ENCODE measurements around the gene DAPK1.

Gene DAPK1

GRCh38 chr9:87542141-87542540 lies 44.5 kb downstream of the DAPK1 start:
- Histone ChIP-seq H3K4me1 (ENCODE audit: insufficient read depth, low read length) (no peaks in the 10 kb centered on the region), H3K79me2 (ENCODE audit: insufficient read depth, low read length) (no peaks in the 10 kb centered on the region), H3K9ac (ENCODE audit: low read depth, low read length) (no peak overlapping the region), H3K4me2 (ENCODE audit: insufficient read depth, low read length) (no peak overlapping the region), H2AFZ (ENCODE audit: low read depth, low read length) (no peak overlapping the region), H3K27me3 (ENCODE audit: insufficient read depth, low read length, poor library complexity) (no peaks in the 10 kb centered on the region), H4K20me1 (ENCODE audit: insufficient read depth, low read length) (no peaks in the 10 kb centered on the region), H3K36me3 (ENCODE audit: insufficient read depth, low read length) (no peaks in the 10 kb centered on the region), H3K9me3 (ENCODE audit: insufficient read depth, low read length, severe bottlenecking) (no peaks in the 10 kb centered on the region), H3K4me3 (ENCODE audit: low read depth in 1 of 2, low read length in 2 of 2) (no peak overlapping the region), H3K27ac (ENCODE audit: low read length) (no peak overlapping the region)
- no peak for ATAC-seq (ENCODE audit: insufficient read depth, low read depth)
- TF ChIP-seq CTCF (IDR thresholded peaks at IDR 0.05; ENCODE audit: borderline replicate concordance, extremely low read depth, low read length, poor library complexity, severe bottlenecking) (no peak), EZH2 (IDR thresholded peaks at IDR 0.05; ENCODE audit: borderline replicate concordance, low read depth, low read length, severe bottlenecking) (no peak)
- DNase-seq = no peak

GRCh38 chr9:87543251-87543650 lies 45.6 kb downstream of the DAPK1 start:
- H3K4me3 ChIP-seq (ENCODE audit: low read depth in 1 of 2, low read length in 2 of 2) = no peak overlapping the region
- H3K79me2 ChIP-seq (ENCODE audit: insufficient read depth, low read length) = no peaks in the 10 kb centered on the region
- H3K4me1 ChIP-seq (ENCODE audit: insufficient read depth, low read length) = no peaks in the 10 kb centered on the region
- no peak overlapping the region for H3K9ac ChIP-seq (ENCODE audit: low read depth, low read length)
- DNase-seq = no peak
- H3K4me2 ChIP-seq (ENCODE audit: insufficient read depth, low read length) = no peak overlapping the region
- no peaks in the 10 kb centered on the region for H4K20me1 ChIP-seq (ENCODE audit: insufficient read depth, low read length)
- TF ChIP-seq CTCF (IDR thresholded peaks at IDR 0.05; ENCODE audit: borderline replicate concordance, extremely low read depth, low read length, poor library complexity, severe bottlenecking) = no peak
- TF ChIP-seq EZH2 (IDR thresholded peaks at IDR 0.05; ENCODE audit: borderline replicate concordance, low read depth, low read length, severe bottlenecking) = no peak
- no peak for ATAC-seq (ENCODE audit: insufficient read depth, low read depth)
- H2AFZ ChIP-seq (ENCODE audit: low read depth, low read length) = no peak overlapping the region
- no peaks in the 10 kb centered on the region for H3K9me3 ChIP-seq (ENCODE audit: insufficient read depth, low read length, severe bottlenecking)
- no peak overlapping the region for H3K27ac ChIP-seq (ENCODE audit: low read length)
- H3K27me3 ChIP-seq (ENCODE audit: insufficient read depth, low read length, poor library complexity) = no peaks in the 10 kb centered on the region
- H3K36me3 ChIP-seq (ENCODE audit: insufficient read depth, low read length) = no peaks in the 10 kb centered on the region

- H3K27ac ChIP-seq (ENCODE audit: low read length) = no peak overlapping the region
- H3K4me2 ChIP-seq (ENCODE audit: insufficient read depth, low read length) = no peak overlapping the region
- no peaks in the 10 kb centered on the region for H3K9me3 ChIP-seq (ENCODE audit: insufficient read depth, low read length, severe bottlenecking)
- no peak overlapping the region for H3K9ac ChIP-seq (ENCODE audit: low read depth, low read length)
- H4K20me1 ChIP-seq (ENCODE audit: insufficient read depth, low read length) = no peaks in the 10 kb centered on the region
- H3K79me2 ChIP-seq (ENCODE audit: insufficient read depth, low read length) = no peaks in the 10 kb centered on the region
- DNase-seq (no peak), ATAC-seq (ENCODE audit: insufficient read depth, low read depth) (no peak)
- no peaks in the 10 kb centered on the region for H3K27me3 ChIP-seq (ENCODE audit: insufficient read depth, low read length, poor library complexity)
- TF ChIP-seq EZH2 (IDR thresholded peaks at IDR 0.05; ENCODE audit: borderline replicate concordance, low read depth, low read length, severe bottlenecking) (no peak), CTCF (IDR thresholded peaks at IDR 0.05; ENCODE audit: borderline replicate concordance, extremely low read depth, low read length, poor library complexity, severe bottlenecking) (no peak)
- no peaks in the 10 kb centered on the region for H3K36me3 ChIP-seq (ENCODE audit: insufficient read depth, low read length)
- no peaks in the 10 kb centered on the region for H3K4me1 ChIP-seq (ENCODE audit: insufficient read depth, low read length)
- H3K4me3 ChIP-seq (ENCODE audit: low read depth in 1 of 2, low read length in 2 of 2) = no peak overlapping the region
- no peak overlapping the region for H2AFZ ChIP-seq (ENCODE audit: low read depth, low read length)
Measured at GRCh38 chr9:87545858-87546257, 48.2 kb downstream of the DAPK1 start.

GRCh38 chr9:87546704-87547103 lies 49.0 kb downstream of the DAPK1 start:
- H3K9me3 ChIP-seq (ENCODE audit: insufficient read depth, low read length, severe bottlenecking) = no peaks in the 10 kb centered on the region
- H3K9ac ChIP-seq (ENCODE audit: low read depth, low read length) = no peak overlapping the region
- H3K27me3 ChIP-seq (ENCODE audit: insufficient read depth, low read length, poor library complexity) = no peaks in the 10 kb centered on the region
- DNase-seq (no peak), ATAC-seq (ENCODE audit: insufficient read depth, low read depth) (no peak)
- H2AFZ ChIP-seq (ENCODE audit: low read depth, low read length) = no peak overlapping the region
- no peaks in the 10 kb centered on the region for H4K20me1 ChIP-seq (ENCODE audit: insufficient read depth, low read length)
- H3K79me2 ChIP-seq (ENCODE audit: insufficient read depth, low read length) = no peaks in the 10 kb centered on the region
- no peaks in the 10 kb centered on the region for H3K4me1 ChIP-seq (ENCODE audit: insufficient read depth, low read length)
- no peak overlapping the region for H3K27ac ChIP-seq (ENCODE audit: low read length)
- TF ChIP-seq EZH2 (IDR thresholded peaks at IDR 0.05; ENCODE audit: borderline replicate concordance, low read depth, low read length, severe bottlenecking) (no peak), CTCF (IDR thresholded peaks at IDR 0.05; ENCODE audit: borderline replicate concordance, extremely low read depth, low read length, poor library complexity, severe bottlenecking) (no peak)
- H3K4me3 ChIP-seq (ENCODE audit: low read depth in 1 of 2, low read length in 2 of 2) = no peak overlapping the region
- H3K36me3 ChIP-seq (ENCODE audit: insufficient read depth, low read length) = no peaks in the 10 kb centered on the region
- no peak overlapping the region for H3K4me2 ChIP-seq (ENCODE audit: insufficient read depth, low read length)

Data from DND-41 (cell line).